ENCODE measurements around the gene NEDD8.

NEDD8 gene

DNA sequence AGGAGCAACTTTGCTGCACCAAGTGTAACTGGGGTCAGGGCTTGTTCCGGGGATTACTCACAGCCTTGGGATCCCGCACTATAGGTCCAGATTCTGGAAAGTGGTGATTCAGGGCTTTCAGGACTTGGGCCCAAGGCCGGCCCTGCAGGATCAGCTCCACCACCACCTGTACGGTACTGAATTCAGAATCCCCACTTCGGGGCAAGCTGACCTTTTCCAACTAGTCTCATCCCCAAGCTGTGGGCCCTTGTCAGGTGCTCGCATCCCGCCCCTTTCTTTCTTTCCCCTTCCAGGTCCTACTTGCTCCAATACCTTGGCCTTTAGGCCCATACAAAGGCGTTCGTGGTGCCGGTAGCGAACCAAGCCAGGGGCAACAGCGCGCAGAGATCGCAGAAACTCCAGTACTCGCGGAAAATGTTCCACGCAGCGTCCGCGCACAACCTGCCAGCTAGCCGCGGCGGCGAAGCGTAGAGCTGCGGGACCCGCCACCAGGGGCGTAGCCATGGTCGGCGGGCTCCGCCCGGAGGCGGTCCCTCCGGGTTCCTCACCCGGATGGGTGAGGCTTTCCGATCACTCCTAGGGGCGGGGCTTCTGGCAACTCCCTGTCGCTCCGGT is 9.8 kb upstream of the NEDD8 start:
- Histone ChIP-seq H3K4me3 (ENCODE audit: low read depth, low read length) (peak overlapping the region; percentile 90), H3K27ac (peak overlapping the region; percentile 98), H3K27me3 (replicated peaks) (no peaks in the 10 kb centered on the region), H3K36me3 (replicated peaks) (peaks cover 39% of the 10 kb centered on the region)
- TF ChIP-seq, protein P1, sequence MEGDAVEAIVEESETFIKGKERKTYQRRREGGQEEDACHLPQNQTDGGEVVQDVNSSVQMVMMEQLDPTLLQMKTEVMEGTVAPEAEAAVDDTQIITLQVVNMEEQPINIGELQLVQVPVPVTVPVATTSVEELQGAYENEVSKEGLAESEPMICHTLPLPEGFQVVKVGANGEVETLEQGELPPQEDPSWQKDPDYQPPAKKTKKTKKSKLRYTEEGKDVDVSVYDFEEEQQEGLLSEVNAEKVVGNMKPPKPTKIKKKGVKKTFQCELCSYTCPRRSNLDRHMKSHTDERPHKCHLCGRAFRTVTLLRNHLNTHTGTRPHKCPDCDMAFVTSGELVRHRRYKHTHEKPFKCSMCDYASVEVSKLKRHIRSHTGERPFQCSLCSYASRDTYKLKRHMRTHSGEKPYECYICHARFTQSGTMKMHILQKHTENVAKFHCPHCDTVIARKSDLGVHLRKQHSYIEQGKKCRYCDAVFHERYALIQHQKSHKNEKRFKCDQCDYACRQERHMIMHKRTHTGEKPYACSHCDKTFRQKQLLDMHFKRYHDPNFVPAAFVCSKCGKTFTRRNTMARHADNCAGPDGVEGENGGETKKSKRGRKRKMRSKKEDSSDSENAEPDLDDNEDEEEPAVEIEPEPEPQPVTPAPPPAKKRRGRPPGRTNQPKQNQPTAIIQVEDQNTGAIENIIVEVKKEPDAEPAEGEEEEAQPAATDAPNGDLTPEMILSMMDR (IDR thresholded peaks at IDR 0.05; ENCODE audit: low read depth, low read length, missing control alignments): peak; percentile 60
- DNase-seq: peak; percentile 86
- in situ Hi-C loops (cut with HindIII; ENCODE audit: low pct_ligation_motif_present, low sequenced_read_pairs): loop anchor here (10.0 kb wide), 1 partner anchor 53 kb away; the partner anchor contains the start of genes DHRS1 and NOP9

DNA sequence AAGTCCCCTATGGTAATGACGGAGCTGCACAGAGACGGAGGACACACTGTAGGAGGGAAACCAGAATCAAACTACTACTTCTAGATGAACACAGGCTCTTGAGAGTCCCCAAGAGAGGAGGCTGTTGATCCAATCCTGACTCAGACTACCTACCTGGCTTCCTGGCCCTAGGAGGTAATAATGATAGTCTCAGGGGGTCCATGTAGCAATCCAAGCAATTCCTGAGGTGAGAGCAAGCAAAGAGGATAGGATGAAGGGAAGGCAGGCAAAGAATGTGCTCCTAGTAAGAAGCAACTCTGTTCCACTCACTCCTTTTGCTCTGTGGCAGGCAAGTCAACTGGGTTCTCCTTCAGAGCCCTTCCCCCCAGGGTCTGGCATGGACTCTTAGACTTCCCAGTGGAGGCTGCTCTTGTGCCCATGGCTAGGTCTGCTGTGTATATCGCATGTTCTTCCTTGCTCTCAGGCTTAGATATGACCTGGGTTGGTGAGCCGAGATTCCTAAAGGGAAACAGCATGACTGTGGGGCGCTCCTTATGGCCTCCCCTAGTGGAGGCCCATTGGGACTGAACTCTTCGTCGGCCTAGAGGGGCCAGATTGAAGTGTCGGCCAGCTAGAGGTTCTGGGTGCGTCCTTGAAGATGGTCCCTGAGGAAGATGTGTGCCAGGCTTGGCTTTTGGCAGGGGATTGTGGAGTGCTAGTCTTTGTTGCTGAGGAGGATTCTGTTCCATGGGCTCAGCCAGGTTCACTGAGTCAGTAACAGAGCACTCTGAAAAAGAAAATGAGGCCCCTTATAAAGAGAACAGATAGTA is 8.1 kb upstream of the NEDD8 start:
- no peak overlapping the region for H3K27ac ChIP-seq
- no peak overlapping the region for H3K4me3 ChIP-seq (ENCODE audit: low read depth, low read length)
- H3K36me3 ChIP-seq (replicated peaks): peaks cover 54% of the 10 kb centered on the region
- DNase-seq: no peak
- in situ Hi-C loops (cut with HindIII; ENCODE audit: low pct_ligation_motif_present, low sequenced_read_pairs): loop anchor here (10.0 kb wide), 1 partner anchor 54 kb away; the partner anchor contains the start of genes DHRS1 and NOP9
- TF ChIP-seq, protein P1 (IDR thresholded peaks at IDR 0.05; ENCODE audit: low read depth, low read length, missing control alignments): no peak
- no peaks in the 10 kb centered on the region for H3K27me3 ChIP-seq (replicated peaks)

DNA sequence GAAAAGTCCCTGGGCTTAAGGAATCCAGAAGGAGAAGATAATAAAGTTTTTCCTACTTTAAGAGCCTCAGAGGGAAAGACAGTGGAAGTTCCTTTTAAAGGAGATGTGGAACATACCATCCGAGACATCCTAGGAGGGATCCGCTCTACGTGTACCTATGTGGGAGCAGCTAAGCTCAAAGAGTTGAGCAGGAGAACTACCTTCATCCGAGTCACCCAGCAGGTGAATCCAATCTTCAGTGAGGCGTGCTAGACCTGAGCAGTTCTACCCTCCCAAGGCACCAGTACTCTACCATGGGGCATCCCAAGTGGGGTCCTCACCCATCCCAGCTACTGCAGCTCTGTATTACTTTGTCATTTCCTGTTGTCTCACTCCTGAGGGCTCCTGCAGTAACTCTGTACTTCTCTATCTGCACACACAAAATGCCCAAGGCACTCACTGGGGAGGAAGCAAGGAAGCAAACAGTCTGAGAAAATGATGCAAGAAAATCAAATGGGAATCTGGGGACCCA is 6.4 kb upstream of the NEDD8 start:
- in situ Hi-C loops (cut with HindIII; ENCODE audit: low pct_ligation_motif_present, low sequenced_read_pairs): no loop called here

DNA sequence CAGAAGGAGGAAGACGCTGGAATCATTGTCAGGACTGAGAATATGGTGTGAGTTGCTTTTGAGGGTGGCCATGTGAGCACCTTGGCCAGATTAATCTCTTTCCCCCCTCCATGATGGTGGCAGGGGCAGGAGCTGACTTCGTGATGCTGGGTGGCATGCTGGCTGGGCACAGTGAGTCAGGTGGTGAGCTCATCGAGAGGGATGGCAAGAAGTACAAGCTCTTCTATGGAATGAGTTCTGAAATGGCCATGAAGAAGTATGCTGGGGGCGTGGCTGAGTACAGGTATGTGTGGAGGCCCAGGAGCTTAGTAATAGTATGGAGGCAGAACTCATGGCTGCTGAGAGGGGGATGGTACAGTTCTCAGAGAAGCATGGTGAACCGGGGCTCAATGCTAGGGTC is 6.0 kb upstream of the NEDD8 start:
- DNase-seq: no peak
- Histone ChIP-seq H3K36me3 (replicated peaks) (peaks cover 54% of the 10 kb centered on the region), H3K4me3 (ENCODE audit: low read depth, low read length) (no peak overlapping the region), H3K27ac (no peak overlapping the region), H3K27me3 (replicated peaks) (no peaks in the 10 kb centered on the region)
- TF ChIP-seq, protein P1 (IDR thresholded peaks at IDR 0.05; ENCODE audit: low read depth, low read length, missing control alignments): no peak
- in situ Hi-C loops (cut with HindIII; ENCODE audit: low pct_ligation_motif_present, low sequenced_read_pairs): no loop called here

More for the DNA sequence above, 6.4 kb upstream of the NEDD8 start:
- Histone ChIP-seq H3K36me3 (replicated peaks) (peaks cover 54% of the 10 kb centered on the region), H3K27me3 (replicated peaks) (no peaks in the 10 kb centered on the region), H3K4me3 (ENCODE audit: low read depth, low read length) (no peak overlapping the region), H3K27ac (no peak overlapping the region)
- TF ChIP-seq, protein P1 (IDR thresholded peaks at IDR 0.05; ENCODE audit: low read depth, low read length, missing control alignments): no peak
- DNase-seq: no peak

DNA sequence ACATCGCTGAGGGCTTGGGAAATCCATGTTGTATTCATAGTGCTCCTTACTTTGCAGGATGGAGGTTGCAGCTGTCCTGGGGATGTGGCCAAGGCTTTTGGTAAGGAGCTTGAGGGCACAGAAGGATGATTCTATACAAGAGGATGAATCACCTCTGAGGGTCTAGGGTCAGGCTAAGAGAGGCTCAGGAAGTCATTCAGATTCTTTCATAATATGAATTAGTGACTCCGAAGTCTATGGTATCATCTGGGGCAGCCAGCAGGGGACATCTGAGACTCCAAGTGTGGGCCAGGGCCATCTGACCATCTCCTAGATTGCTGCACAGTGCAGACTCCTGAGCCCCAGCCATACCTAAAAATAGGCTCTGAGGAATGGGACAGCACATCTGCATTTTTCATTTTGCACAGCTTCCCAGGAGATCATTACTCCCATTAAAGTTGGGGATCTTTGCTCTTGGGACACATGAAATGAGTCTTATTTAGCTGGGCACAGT is 5.3 kb upstream of the NEDD8 start:
- TF ChIP-seq, protein P1 (IDR thresholded peaks at IDR 0.05; ENCODE audit: low read depth, low read length, missing control alignments): no peak
- Histone ChIP-seq H3K27ac (no peak overlapping the region), H3K4me3 (ENCODE audit: low read depth, low read length) (no peak overlapping the region), H3K36me3 (replicated peaks) (peaks cover 54% of the 10 kb centered on the region), H3K27me3 (replicated peaks) (no peaks in the 10 kb centered on the region)
- in situ Hi-C loops (cut with HindIII; ENCODE audit: low pct_ligation_motif_present, low sequenced_read_pairs): no loop called here
- no peak for DNase-seq

Data from brain microvascular endothelial cell (primary cell).